Neural progenitor cell (in vitro differentiated cells): ENCODE results near the gene FHIP2A. TPM values are rescaled to one million over a fixed set of nuclear protein-coding genes. Genes with fewer than 3 reads are reported as not detected.
"Not testable (repeated sequence)": the region's sequence is repeated elsewhere in the genome, so short reads cannot be mapped to it uniquely, and the experiment has no call there.

Source experiments
- DNase-seq: peaks from one replicate; pipeline ENCODE4 v3.0.0-alpha.2; 2016; ENCODE audit warnings: low spot score
- H2AFZ ChIP-seq: fragments of 200-600 bp; sonication (generic); replicated peaks from 2 replicates; pipeline ENCODE4 v1.6.1; 2016; ENCODE audit warnings: antibody characterized with exemption
- H3F3A ChIP-seq: fragments of 200-600 bp; sonication (generic); 2 replicates; pipeline ENCODE4 v1.6.1; 2016; ENCODE audit warnings: antibody characterized with exemption, low read depth
- H3K27ac ChIP-seq: fragments of 200-600 bp; sonication (generic); 2 replicates; pipeline ENCODE4 v1.5.1; 2016; ENCODE audit warnings: mild to moderate bottlenecking
- H3K27me3 ChIP-seq: fragments of 200-600 bp; sonication (generic); 2 replicates; pipeline ENCODE4 v1.6.1; 2016; ENCODE audit warnings: mild to moderate bottlenecking, moderate library complexity
- H3K36me3 ChIP-seq: fragments of 200-600 bp; sonication (generic); 2 replicates; pipeline ENCODE4 v1.5.1; 2016
- H3K4me1 ChIP-seq: fragments of 200-600 bp; sonication (generic); 2 replicates; pipeline ENCODE4 v1.6.1; 2016; ENCODE audit warnings: mixed run types
- H3K4me2 ChIP-seq: fragments of 200-600 bp; sonication (generic); 2 replicates; pipeline ENCODE4 v1.6.1; 2016
- H3K4me3 ChIP-seq: fragments of 200-600 bp; sonication (generic); 2 replicates; pipeline ENCODE4 v1.5.1; 2016
- H3K79me2 ChIP-seq: fragments of 200-600 bp; sonication (generic); 2 replicates; pipeline ENCODE4 v1.6.1; 2016; ENCODE audit warnings: low read depth
- H3K9ac ChIP-seq: fragments of 200-600 bp; sonication (generic); 2 replicates; pipeline ENCODE4 v1.6.1; 2016
- H3K9me3 ChIP-seq: fragments of 200-600 bp; sonication (generic); 2 replicates; pipeline ENCODE4 v1.5.1; 2016; ENCODE audit warnings: low read depth
- H4K20me1 ChIP-seq: fragments of 200-600 bp; sonication (generic); 2 replicates; pipeline ENCODE4 v1.6.1; 2016; ENCODE audit warnings: low read depth
- H3K27ac Mint-ChIP-seq: 3 replicates; pipeline ENCODE4 v1.8.0; 2021; ENCODE audit warnings: mixed read lengths
- H3K27me3 Mint-ChIP-seq: 2 replicates; pipeline ENCODE4 v1.8.0; 2022; ENCODE audit warnings: low read depth, mild to moderate bottlenecking, inconsistent platforms, moderate library complexity, mixed read lengths; ENCODE audit not compliant: insufficient read depth
- H3K36me3 Mint-ChIP-seq: 3 replicates; pipeline ENCODE4 v1.8.0; 2021; ENCODE audit warnings: mixed read lengths
- H3K4me1 Mint-ChIP-seq: 3 replicates; pipeline ENCODE4 v1.8.0; 2021; ENCODE audit warnings: mixed read lengths
- H3K4me3 Mint-ChIP-seq: 3 replicates; pipeline ENCODE4 v1.8.0; 2021; ENCODE audit warnings: mild to moderate bottlenecking, moderate library complexity, mixed read lengths
- H3K9me3 Mint-ChIP-seq: 3 replicates; pipeline ENCODE4 v1.8.0; 2020; ENCODE audit warnings: mixed read lengths
- EZH2 ChIP-seq: fragments of 200-600 bp; sonication (generic); IDR thresholded peaks from 2 replicates; pipeline ENCODE4 v1.6.1; 2017; ENCODE audit warnings: antibody characterized with exemption, mild to moderate bottlenecking, moderate library complexity
- EZH2phosphoT487 ChIP-seq: fragments of 200-600 bp; sonication (generic); IDR thresholded peaks from 2 replicates; pipeline ENCODE4 v1.6.1; 2017; ENCODE audit warnings: antibody characterized with exemption
- total RNA-seq: library from RNA; depleted of rRNA; stranded (reverse); fragments of >200 nt; gene quantifications from 2 replicates; pipeline ENCODE4 v1.2.3, GENCODE V29; 2015; ENCODE audit warnings: low replicate concordance
- TF ChIP-seq, protein P1 (sequence below): fragments of 200-600 bp; sonication (generic); IDR thresholded peaks from 2 replicates; pipeline ENCODE4 v1.5.1; 2017; ENCODE audit warnings: antibody characterized with exemption, mild to moderate bottlenecking

FHIP2A gene
- total RNA-seq, 1 donor from 2014 or later, result 28.2 TPM

GRCh38 chr10:114845978-114846693, 24.6 kb downstream of the FHIP2A start:
- Histone ChIP-seq H2AFZ (no peak overlapping the region), H3K36me3 (peaks cover 24% of the 10 kb centered on the region), H3F3A (no peaks in the 10 kb centered on the region), H3K27ac (no peak overlapping the region), H3K9ac (no peak overlapping the region), H3K4me1 (no peaks in the 10 kb centered on the region), H3K4me2 (no peak overlapping the region), H4K20me1 (no peaks in the 10 kb centered on the region), H3K9me3 (no peaks in the 10 kb centered on the region), H3K4me3 (no peak overlapping the region), H3K79me2 (no peaks in the 10 kb centered on the region), H3K27me3 (no peaks in the 10 kb centered on the region)
- peaks cover 39% of the 10 kb centered on the region for H3K36me3 Mint-ChIP-seq
- H3K27ac Mint-ChIP-seq, result no peak overlapping the region
- TF ChIP-seq, protein P1, sequence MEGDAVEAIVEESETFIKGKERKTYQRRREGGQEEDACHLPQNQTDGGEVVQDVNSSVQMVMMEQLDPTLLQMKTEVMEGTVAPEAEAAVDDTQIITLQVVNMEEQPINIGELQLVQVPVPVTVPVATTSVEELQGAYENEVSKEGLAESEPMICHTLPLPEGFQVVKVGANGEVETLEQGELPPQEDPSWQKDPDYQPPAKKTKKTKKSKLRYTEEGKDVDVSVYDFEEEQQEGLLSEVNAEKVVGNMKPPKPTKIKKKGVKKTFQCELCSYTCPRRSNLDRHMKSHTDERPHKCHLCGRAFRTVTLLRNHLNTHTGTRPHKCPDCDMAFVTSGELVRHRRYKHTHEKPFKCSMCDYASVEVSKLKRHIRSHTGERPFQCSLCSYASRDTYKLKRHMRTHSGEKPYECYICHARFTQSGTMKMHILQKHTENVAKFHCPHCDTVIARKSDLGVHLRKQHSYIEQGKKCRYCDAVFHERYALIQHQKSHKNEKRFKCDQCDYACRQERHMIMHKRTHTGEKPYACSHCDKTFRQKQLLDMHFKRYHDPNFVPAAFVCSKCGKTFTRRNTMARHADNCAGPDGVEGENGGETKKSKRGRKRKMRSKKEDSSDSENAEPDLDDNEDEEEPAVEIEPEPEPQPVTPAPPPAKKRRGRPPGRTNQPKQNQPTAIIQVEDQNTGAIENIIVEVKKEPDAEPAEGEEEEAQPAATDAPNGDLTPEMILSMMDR, result no peak
- TF ChIP-seq EZH2phosphoT487, result no peak
- no peak overlapping the region for H3K4me3 Mint-ChIP-seq
- no peaks in the 10 kb centered on the region for H3K9me3 Mint-ChIP-seq
- DNase-seq, result no peak
- no peaks in the 10 kb centered on the region for H3K4me1 Mint-ChIP-seq
- H3K27me3 Mint-ChIP-seq, result peaks cover 2% of the 10 kb centered on the region

GRCh38 chr10:114847517-114847916, 25.9 kb downstream of the FHIP2A start:
- not testable (repeated sequence) for H3K4me1 ChIP-seq, H3F3A ChIP-seq, H3K27ac ChIP-seq, H3K27ac Mint-ChIP-seq, H3K9me3 ChIP-seq, H3K4me3 Mint-ChIP-seq, H3K27me3 ChIP-seq, H2AFZ ChIP-seq, H3K79me2 ChIP-seq, H3K4me1 Mint-ChIP-seq, H3K27me3 Mint-ChIP-seq, H3K9ac ChIP-seq, H3K4me2 ChIP-seq, H3K9me3 Mint-ChIP-seq, DNase-seq, H4K20me1 ChIP-seq, H3K4me3 ChIP-seq
- H3K36me3 ChIP-seq, result peaks cover 27% of the 10 kb centered on the region
- H3K36me3 Mint-ChIP-seq, result peaks cover 45% of the 10 kb centered on the region

DNA sequence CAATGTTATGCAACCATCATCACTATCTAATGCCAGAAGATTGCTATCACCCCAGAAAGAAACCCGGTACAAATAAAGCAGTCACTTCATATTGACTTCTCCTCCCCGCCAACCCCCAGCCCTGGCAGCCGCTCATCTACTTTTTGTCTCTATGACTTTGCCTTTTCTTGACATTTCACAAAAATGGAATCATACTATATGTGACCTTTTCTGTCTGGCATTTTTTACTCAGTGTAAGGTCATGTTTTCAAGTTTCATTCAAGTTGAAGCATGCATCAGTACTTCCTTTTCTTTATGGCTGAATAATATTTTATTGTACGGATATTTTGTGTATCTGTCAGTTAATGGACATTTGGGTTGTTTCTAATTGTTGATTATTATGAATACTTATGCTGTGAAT, 28.1 kb downstream of the FHIP2A start:
- Histone ChIP-seq H4K20me1 (no peaks in the 10 kb centered on the region), H3K4me2 (no peak overlapping the region), H3K4me3 (no peak overlapping the region), H2AFZ (no peak overlapping the region), H3K36me3 (peaks cover 24% of the 10 kb centered on the region), H3K9ac (no peak overlapping the region), H3K27ac (no peak overlapping the region), H3K9me3 (no peaks in the 10 kb centered on the region), H3K4me1 (no peaks in the 10 kb centered on the region), H3F3A (no peaks in the 10 kb centered on the region), H3K27me3 (no peaks in the 10 kb centered on the region), H3K79me2 (no peaks in the 10 kb centered on the region)
- H3K4me3 Mint-ChIP-seq, result no peak overlapping the region
- H3K4me1 Mint-ChIP-seq, result no peaks in the 10 kb centered on the region
- peaks cover 2% of the 10 kb centered on the region for H3K27me3 Mint-ChIP-seq
- peaks cover 45% of the 10 kb centered on the region for H3K36me3 Mint-ChIP-seq
- no peak for DNase-seq
- H3K27ac Mint-ChIP-seq, result no peak overlapping the region
- TF ChIP-seq EZH2phosphoT487, result no peak
- TF ChIP-seq EZH2, result no peak
- no peaks in the 10 kb centered on the region for H3K9me3 Mint-ChIP-seq

DNA sequence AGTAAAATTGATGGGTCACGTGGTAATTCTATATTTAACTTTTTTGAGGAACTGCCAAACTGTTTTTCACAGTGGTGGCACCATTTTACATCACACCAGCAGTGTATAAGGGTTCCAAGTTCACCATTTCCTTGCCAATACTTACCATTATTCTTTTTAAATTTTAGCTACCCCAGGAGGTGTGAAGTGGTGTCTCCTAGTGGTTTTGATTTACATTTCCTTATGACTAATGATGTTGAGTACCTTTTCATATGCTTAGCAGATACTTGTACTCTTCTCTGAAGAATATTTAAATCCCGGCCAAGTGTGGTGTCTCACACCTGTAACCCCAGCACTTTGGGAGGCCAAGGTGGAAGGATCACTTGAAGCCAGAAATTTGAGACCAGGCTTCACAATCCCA, 28.5 kb downstream of the FHIP2A start:
- no peak overlapping the region for H3K4me3 Mint-ChIP-seq
- DNase-seq, result no peak

More for the DNA sequence above, 28.5 kb downstream of the FHIP2A start:
- Histone ChIP-seq H3K27me3 (no peaks in the 10 kb centered on the region), H3K36me3 (peaks cover 22% of the 10 kb centered on the region), H3K27ac (no peak overlapping the region), H4K20me1 (no peaks in the 10 kb centered on the region), H3K4me1 (no peaks in the 10 kb centered on the region), H2AFZ (no peak overlapping the region), H3K9me3 (no peaks in the 10 kb centered on the region), H3F3A (no peaks in the 10 kb centered on the region), H3K9ac (no peak overlapping the region), H3K79me2 (no peaks in the 10 kb centered on the region), H3K4me2 (no peak overlapping the region), H3K4me3 (no peak overlapping the region)
- Mint-ChIP-seq H3K36me3 (peaks cover 45% of the 10 kb centered on the region), H3K9me3 (no peaks in the 10 kb centered on the region), H3K4me1 (no peaks in the 10 kb centered on the region), H3K27me3 (peaks cover 2% of the 10 kb centered on the region), H3K27ac (no peak overlapping the region)
- TF ChIP-seq EZH2phosphoT487 (no peak), EZH2 (no peak)
- TF ChIP-seq, protein P1, result no peak
